Fibroblast of lung (primary cell): Measurements from ENCODE around the gene KRTDAP.

ENCODE experiments used
- EZH2 ChIP-seq: IDR thresholded peaks from 2 replicates; pipeline ENCODE4 v1.5.1; 2012; ENCODE audit warnings: low read length, control low read depth, mild to moderate bottlenecking; ENCODE audit errors: missing control alignments
- TF ChIP-seq, protein P1 (sequence below), 2 donors: IDR thresholded peaks in 1 of 2; conservative IDR thresholded peaks in 1 of 2; 1 replicate in 1 of 2; 2 replicates in 1 of 2; pipeline ENCODE4 v1.5.1; 2011 to 2012; ENCODE audit warnings: low read length in 2 of 2, control low read depth in 1 of 2, inconsistent platforms in 1 of 2, low read depth in 1 of 2, mild to moderate bottlenecking in 1 of 2

DNA sequence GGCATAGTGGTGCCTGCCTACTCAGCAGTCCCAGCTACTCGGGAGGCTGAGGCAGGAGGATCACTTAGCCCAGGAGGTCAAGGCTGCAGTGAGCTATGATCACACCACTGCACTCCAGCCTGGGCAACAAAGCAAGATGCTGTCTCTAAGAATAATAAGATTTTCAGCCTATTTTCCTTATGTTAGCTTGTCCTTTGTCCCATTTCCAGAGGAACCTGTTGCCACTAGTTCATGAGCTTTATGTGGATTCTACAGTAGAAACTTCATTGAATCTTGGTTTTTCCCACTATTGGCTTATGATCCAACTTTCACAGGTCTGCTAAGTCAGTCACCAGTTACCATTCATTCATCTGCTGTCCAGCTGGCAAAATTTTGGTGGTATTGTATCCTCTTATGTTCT, 24.0 kb downstream of the KRTDAP start:
- TF ChIP-seq, protein P1, sequence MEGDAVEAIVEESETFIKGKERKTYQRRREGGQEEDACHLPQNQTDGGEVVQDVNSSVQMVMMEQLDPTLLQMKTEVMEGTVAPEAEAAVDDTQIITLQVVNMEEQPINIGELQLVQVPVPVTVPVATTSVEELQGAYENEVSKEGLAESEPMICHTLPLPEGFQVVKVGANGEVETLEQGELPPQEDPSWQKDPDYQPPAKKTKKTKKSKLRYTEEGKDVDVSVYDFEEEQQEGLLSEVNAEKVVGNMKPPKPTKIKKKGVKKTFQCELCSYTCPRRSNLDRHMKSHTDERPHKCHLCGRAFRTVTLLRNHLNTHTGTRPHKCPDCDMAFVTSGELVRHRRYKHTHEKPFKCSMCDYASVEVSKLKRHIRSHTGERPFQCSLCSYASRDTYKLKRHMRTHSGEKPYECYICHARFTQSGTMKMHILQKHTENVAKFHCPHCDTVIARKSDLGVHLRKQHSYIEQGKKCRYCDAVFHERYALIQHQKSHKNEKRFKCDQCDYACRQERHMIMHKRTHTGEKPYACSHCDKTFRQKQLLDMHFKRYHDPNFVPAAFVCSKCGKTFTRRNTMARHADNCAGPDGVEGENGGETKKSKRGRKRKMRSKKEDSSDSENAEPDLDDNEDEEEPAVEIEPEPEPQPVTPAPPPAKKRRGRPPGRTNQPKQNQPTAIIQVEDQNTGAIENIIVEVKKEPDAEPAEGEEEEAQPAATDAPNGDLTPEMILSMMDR (conservative IDR thresholded peaks at IDR 0.05 in 1 of 2, IDR thresholded peaks at IDR 0.05 in 1 of 2; ENCODE audit: low read depth in 1 of 2, low read length in 2 of 2): no peak
- no peak for TF ChIP-seq EZH2
